ENCODE results near the gene SLX4. TPM values are rescaled to one million over a fixed set of nuclear protein-coding genes. Genes with fewer than 3 reads are reported as not detected.

SLX4 gene
- total RNA-seq, 1 experiment from 2014 or later: 3.3 TPM

DNA sequence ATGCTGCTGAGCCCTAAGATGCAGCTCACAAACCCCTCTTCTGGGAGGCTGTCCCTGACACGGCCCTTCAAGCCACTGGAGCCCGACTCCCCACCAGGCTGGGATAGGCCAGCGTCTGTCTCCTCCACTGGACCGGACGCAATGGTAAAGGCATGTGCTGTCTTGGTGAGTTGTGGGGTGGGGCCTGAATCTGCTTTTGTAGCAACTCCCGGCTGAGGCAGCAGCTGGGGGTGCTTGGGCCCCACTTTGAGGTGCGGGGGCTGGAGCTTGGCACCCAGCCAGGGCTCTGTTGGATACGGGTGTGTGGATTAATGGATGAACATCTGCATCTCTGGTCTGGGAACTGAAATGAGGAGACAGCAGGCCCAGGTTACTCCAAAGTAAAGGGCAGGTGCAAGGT lies 30.7 kb downstream of the SLX4 start:
- no peak for DNase-seq (ENCODE audit: low spot score)

DNA sequence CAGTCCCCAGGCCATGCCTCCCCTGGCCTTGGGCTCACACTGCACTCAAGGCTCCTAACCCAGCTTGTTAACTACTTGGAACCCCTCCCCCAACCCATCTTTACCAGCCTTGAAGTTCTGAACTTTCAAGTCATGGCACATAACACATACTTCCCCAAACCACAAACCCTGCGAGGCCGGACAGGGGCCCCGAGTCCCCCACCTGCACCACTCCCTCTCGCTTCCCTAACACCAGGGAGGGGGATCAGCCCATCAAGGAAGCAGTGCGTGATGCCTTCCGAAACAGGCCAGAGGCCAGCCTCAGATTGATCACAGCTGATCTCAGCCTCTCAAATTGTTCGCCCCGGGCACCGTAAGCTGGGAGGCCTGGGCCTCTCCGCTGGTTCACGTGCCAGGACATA lies 31.2 kb downstream of the SLX4 start:
- DNase-seq (ENCODE audit: low spot score): no peak

DNA sequence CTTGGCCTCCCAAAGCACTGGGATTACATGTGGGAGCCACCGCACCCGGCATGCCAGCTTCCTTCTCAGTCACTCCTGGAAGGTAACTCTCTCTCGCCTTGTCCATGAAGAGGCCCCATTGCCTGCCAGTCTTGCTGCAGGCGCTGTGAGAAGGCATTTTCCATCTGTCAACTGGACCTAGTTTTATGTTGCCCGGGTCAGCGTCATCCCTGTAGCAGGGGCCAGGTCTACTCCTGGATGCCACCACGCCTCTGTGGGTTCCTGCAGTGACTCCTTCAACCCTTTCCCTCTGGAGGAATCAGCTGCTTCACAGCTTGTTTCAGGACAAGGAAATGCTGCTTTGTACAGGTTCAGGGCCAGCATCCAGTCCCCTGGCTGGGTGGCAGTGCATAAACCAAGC lies 31.6 kb downstream of the SLX4 start:
- DNase-seq (ENCODE audit: low spot score): no peak

DNA sequence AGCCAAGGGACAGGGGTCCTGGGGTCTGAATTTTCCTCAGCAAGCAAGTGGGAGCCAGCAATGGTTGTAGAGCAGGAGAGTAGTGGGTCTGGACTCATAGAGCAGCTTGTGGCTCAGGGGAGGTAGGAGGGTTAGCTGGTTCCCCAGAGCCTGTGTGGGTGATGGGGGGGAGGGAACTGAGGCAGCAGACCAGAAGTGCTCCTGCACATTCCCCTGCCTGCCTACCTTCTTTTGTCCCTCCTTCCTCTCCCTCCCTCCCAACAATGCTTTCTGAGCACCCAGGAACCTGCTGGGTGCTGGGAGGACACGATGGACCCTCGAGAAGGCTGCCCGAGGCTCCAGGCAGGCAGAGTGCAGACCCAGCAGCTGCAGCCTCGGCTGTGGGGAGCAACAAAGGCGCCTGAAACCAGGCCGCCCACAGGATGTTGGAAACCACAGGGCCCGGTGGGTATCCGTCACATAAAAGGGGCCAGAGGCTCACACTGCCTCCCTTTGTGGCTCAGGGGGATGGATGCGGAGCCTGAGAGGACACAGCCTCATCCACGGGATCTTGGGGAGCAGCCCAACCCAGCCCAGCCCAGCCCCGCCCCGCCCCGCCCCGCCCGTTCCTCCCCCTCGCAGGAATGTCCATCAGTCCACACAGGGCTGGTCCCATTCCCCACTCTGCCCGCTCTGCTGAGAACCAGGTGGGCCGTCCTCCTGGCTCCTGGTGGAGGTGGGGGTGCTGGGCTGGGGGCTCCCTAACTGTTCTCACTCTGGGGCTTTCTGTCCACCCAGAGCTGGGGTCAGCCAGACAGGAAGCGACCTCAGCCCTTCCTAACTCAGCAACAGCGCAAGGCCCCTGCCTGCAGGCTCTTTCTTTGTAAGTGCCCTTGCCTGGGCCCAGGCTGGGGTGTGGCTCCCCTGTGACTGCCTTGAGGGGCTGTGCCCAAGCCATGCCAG lies 32.5 kb downstream of the SLX4 start:
- peak; percentile 19 for DNase-seq (ENCODE audit: low spot score)

DNA sequence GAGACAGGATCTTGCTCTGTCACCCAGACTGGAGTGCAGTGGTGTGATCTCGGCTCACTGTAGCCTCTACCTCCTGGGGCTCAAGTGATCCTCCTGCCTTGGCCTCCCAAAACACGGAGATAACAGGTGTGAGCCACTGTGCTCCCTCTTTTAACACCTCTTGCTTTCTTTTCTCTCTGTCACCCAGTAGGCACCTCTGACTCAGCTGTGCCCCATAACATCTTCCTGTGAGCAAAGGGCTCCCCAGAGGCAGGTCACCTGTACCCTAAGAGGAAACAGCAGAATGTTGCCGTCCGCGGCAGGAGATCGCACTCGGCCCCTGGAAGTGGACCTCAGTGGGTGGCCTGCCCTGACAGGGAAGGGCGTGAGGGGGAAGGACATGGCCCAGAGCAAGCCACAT lies 33.3 kb downstream of the SLX4 start:
- no peak for DNase-seq (ENCODE audit: low spot score)

DNA sequence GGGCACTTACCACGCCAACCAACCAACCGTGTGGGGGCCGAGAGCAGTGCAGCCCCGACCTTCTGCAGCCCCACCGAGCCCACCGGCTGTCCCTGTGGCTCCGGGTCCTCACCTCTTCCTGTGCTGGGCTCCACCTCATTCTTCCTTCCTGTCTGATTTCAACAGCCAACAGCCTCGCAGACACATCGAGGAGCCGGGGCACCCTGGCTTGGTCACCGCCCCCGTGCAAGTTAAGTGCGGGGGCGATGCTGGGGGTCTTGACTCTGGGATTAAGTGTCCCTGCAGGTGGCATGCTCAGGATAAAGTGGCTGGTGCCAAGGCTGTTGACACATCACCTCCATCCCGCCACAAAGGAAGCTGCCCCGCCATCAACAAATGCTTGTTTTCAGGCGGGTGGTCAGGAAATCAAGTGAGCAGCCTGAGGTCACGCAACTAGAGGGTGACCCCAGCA lies 34.1 kb downstream of the SLX4 start, which contains the start of gene NLRC3:
NLRC3 (minus strand) TSS at position 102 of the 451 bp plus-strand sequence. CDS start 12,367 bp downstream, outside the sequence.
- no peak for DNase-seq (ENCODE audit: low spot score)

DNA sequence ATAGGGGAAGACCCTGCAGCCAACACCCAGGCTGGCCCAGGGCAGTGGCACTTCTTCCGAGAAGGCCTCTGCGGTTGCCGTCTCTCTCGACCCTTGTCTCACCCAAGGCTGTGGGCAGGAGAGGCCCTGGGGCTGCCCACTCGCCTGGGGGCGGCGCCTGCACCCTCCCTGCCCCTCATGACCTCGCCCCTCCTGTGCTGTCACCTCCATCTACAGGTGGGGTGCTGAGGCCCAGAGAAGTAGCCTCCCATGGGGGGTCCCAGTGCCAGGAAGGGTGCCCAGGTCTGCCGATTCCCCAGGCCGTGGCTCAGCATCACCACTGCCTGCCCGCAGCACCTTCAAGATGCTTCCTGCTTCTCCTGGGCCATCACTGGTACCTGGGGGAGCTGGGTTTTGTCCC lies 35.2 kb downstream of the SLX4 start:
- DNase-seq (ENCODE audit: low spot score): no peak

DNA sequence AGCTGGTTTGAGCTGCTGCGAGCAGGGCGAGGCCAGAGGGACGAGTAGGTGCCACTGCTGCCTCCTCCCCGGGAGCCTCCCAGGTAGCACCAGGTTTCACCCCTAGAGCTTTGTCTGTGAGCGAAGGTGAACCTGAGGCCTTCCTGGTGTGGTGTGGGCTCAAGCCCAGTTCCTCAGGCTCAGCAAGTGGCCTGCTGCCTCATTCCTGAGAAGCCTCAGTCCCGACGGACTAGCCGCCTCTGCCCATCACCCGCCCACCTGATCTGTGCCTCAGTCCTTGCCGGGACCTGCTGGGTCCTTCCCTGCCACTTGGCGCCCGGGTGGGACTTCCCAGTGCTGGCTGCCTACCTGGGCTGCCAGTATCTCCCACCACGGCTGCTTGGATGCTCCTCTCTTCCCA lies 35.9 kb downstream of the SLX4 start:
- no peak for DNase-seq (ENCODE audit: low spot score)

DNA sequence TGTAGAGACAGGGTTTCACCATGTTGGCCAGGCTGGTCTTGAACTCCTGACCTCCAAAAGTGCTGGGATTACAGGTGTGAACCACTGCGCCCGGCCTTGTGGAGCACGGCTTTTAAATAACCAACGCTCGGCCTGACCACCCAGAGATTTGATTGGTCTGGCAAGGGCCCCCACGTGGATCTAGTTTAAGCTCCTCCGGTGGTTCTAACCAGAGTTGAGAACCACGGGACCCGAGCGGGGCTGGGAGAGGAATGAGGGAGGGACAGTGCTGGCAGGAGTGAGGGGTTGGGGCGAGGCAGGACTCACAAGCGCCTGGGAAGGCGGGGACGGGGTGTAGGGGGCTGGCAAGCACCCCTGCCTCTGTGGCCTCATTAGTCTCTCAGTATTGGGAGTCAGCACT lies 37.2 kb downstream of the SLX4 start:
- no peak for DNase-seq (ENCODE audit: low spot score)

DNA sequence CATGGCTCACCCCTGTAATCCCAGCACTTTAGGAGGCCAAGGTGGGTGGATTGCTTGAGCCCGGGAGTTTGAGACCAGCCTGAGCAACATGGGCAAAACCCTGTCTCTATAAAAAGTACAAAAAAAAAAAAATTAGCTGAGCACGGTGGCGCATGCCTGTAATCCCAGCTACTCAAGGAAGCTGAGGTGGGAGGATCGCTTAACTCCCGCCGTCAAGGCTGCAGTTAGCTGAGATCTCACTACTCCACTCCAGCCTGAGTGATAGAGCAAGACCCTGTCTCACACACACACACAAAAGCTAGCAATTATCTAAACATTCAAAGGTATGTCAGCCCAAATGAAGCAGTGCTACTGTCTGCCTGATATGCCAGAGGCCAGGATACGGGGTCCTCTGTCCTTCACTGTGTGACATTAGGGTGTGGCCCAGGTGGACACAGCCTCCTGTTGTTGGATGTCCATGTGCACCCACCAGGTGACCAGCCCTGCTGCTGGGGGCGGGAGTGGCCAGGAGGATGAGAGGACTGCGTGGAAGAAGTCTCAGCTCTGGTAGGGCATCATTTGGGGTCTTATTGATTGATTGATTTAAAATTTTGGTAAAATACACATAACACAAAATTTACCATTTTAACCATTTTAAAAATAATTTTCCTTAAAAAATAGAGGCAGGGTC lies 38.1 kb downstream of the SLX4 start:
- DNase-seq (ENCODE audit: low spot score): no peak

DNA sequence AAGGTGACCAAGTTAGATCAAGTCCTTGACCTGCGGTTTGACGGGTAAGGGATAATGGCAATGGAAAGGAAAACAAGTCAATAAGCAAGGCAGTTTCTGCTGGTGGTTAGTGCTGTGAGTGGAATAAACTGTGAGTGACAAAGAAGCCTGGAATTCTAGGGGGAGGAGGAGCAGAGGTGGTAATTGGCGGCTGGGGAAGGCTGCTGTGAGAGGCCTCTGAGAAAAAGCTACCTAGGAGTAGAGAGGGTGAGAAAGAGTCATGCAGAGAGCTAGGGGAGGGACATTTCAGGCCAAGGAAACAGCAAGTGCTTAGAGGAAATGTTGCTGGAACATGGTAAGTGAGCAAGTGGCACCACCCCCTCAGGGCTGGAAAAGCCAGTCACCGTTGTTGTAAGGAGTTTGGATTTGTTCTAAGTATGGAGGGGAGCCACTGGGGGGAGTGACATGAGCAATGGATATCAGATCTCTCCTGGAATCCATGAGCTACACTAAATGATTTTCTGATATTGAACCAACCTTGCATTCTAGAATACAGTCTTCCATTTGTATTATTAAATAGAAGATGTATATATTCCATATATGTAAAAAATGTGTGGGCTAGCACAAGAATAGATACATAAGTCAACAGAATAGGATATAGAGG lies 40.9 kb downstream of the SLX4 start:
- DNase-seq (ENCODE audit: low spot score): no peak

DNA sequence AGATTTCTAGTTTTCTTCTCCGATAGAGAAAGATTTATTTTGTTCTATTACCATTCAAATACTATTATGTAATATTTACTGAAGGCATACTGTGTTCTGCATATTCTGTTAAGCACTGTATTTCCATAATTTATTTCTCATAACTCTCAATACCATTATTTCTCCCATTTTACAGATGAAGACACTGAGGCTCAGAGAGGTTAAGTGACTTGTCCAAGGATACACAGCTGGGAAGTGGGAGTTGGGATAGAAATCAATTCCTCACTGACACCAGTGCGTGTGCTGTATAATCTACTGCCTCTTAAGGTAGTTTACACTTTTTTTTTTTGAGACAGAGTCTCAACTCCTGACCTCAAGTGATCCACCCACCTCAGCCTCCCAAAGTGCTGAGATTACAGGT lies 41.6 kb downstream of the SLX4 start:
- no peak for DNase-seq (ENCODE audit: low spot score)

DNA sequence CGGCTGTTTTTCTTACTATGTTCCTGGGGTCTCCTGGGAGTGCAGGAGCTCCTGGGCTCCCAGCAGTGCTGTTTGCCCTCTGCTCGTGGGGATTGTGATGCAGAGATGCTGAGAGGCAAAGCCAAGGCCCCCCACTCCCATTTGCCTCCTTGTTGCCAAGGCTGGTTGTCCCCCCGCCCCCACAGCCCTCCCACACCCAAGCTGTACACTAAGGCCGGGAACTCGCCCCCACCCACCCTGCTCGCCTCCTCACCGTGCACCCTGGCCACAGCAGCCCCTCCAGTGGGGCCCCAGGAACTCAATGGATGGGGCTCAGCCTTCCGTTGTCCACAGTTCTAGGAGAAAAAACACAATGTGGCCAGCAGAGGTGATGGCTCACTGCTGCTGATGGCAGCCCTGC lies 44.4 kb downstream of the SLX4 start:
- DNase-seq (ENCODE audit: low spot score): no peak

DNA sequence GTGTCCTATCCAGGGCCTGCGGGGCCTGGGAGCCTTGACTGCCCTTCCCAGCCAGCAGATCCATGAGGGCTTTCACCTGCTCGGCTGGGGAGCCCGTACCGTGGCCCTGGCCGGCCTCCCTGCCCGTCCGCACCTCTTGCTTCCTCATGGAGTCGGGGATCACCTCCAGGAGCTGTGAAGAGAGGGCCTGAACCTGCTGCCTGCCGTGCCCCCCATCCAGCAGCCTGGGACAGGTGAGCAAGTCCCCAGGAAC lies 46.6 kb downstream of the SLX4 start:
- no peak for DNase-seq (ENCODE audit: low spot score)

DNA sequence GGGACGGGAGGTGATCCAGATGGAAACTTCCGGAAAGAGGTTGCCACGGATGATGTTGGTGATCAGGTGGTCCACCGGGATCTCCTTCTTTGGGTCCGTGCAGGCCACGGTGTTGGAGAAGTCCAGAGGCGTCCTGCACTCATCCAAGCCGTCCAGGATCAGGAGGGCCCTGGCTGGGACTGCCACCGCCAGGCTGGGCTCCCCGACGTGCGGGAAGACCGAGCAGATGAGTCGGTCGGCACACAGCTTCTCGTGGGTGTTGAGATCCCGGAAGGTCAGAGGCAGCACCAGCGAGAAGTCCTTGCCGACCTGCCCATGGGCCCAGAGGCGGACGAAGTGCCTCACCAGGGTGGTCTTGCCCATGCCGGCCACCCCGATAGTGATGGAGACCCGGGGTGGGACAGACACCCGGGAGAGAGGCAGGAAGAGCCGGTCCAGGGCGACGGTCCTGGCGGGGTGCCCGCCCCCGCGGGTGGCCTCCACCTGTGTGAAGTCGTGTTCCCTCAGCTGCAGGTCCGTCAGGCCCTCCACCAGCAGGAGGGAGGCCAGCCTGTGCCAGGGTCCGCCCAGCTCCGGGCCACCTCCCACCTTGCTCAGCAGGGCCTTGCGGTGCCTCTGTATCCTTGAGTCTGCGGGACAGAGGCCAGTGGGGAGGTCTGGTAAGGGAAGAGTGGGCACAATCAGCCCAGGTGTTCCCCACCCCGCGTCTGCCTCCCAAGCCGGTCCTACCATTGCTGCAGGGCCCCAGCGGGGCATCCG lies 47.1 kb downstream of the SLX4 start:
- no peak for DNase-seq (ENCODE audit: low spot score)

DNA sequence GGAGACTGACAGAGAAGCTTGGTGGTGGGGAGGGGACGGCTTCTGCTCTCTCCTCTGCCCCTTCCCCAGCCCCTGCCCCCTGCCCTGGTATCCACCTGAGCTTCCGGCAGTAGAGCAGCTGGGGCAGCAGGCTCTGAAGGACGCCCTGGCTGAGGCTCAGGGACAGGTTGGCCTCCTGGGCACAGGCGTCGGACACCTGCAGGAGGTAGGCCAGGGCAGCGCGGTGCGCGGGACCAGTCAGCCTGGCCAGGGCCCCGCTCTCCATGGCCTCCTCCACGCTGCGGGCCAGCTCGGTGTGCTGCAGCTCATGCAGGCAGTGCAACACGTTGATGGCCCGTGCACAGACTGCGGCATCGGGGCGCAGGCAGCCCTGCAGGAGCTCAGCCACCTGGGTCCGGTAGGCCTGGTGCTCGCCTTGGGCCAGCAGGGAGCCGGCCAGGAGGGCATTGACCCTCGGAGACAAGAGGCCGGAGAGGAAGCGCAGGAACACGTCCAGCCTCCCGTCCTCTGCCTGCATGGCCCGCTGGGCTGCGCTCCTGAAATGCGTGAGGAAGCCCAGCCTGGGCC lies 48.4 kb downstream of the SLX4 start:
- no peak for DNase-seq (ENCODE audit: low spot score)

DNA sequence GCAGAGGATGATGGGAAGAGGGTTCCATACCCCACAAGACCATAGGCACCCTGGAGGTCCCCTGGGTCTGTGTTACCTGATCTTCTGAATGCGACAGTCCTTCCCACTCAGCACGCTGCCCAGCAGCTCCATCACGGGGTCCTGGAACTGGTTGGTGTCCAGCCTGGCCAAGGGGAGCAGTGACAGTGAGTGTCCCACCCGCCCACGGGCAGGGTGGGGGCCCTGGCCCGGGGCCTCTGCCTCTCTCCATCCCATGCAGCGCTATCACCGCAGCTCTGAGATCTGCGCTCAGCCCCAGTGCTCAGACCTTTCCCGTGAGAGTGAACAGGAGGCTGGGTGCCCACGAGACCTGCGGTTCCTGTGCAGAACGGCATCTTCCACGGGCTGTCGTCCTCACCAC lies 49.8 kb downstream of the SLX4 start:
- no peak for DNase-seq (ENCODE audit: low spot score)

DNA sequence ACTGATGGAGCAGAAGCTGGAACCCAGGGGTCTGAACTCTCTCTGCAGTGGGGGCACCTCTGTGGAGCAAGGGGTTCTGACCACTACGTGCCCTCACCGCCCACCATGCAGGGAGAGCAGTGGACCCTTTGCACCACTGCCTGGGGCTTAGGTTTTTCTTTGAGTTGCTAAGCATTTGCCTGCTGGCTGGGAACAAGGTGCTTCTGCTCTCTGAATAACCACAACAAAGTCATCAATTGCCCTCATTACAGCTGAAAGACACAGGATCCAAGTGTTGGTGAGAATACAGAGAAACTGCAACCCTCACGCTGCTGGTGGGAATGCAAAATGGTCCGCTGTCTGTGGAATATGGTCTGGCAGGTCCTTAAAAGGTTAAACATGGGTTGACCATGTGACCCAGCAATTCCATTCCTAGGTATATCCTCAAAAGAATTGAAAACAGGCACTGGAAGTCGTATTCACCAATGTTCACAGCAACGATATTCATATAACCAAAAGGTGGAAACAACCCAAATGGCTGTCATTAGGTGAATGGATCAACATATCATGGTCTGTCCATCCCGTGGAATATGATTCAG lies 57.0 kb downstream of the SLX4 start:
- DNase-seq (ENCODE audit: low spot score): no peak

DNA sequence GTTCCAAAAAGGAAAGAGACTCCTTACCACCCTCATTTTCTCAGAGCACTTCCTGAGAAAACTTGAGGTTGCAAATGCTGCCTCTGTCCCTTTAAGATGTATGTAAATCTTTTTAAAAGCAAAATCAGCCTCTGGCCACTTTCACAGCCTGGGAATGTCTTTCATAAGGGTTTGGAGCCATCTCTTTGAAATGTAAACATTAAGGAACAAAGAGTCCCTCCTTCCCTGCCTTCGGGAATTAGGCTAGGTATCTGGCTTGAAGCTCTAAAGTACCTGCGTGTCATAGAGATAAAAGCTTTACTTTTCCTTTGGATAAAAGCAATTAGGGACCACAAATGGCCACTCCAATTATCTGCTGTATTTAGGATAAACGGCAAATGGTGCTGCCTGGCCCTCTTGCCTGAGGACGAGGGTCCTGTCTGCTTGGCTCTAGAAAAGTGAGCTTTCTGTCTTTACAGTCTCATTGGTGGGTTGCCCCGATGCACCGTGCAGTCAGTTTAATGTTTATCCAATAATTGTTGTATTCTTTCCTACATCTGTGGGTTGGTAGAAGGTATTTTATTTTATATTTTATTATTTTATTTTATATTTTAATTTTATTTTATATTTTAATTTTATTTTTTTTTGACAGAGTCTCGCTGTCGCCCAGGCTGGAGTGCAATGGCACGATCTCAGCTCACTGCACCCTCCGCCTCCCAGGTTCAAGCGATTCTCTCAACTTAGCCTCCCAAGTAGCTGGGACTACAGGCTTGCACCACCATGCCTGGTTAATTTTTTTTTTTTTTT lies 58.1 kb downstream of the SLX4 start:
- DNase-seq (ENCODE audit: low spot score): no peak

Measured in H4 (cell line).